Kidney (tissue), 14 donors: ENCODE data around the gene EPAS1. TPM values are rescaled to one million over a fixed set of nuclear protein-coding genes. Genes with fewer than 3 reads are reported as not detected.

Source experiments
- DNase-seq, 5 donors: peaks; one replicate each; pipeline ENCODE4 v3.0.0-alpha.2; 2013 to 2020
- FAIRE-seq: peaks from 2 replicates; lab custom pipeline; 2012; peaks lifted over from hg19 to GRCh38; lab: Jason Lieb, UNC
- H3K27ac ChIP-seq, 2 donors: one replicate each; pipeline ENCODE4 v1.7.0; 2013; ENCODE audit warnings: low read depth in 2 of 2, low read length in 2 of 2, inconsistent platforms in 1 of 2
- H3K27me3 ChIP-seq: one replicate; pipeline ENCODE4 v1.7.1; 2013; ENCODE audit warnings: low read length, inconsistent platforms; ENCODE audit not compliant: control insufficient read depth, insufficient read depth
- H3K36me3 ChIP-seq, 3 donors: one replicate each; pipeline versions ENCODE4 v1.7.0 to v1.7.1; 2013; ENCODE audit warnings: low read length in 3 of 3, control low read depth in 1 of 3, inconsistent platforms in 1 of 3; ENCODE audit not compliant: insufficient read depth in 3 of 3, control insufficient read depth in 2 of 3
- H3K4me1 ChIP-seq, 3 donors: one replicate each; pipeline versions ENCODE4 v1.7.0 to v1.7.1; 2013; ENCODE audit warnings: low read length in 3 of 3, inconsistent platforms in 1 of 3, low read depth in 1 of 3; ENCODE audit not compliant: control insufficient read depth in 2 of 3, insufficient read depth in 2 of 3
- H3K4me3 ChIP-seq, 3 donors: one replicate each; pipeline versions ENCODE4 v1.7.0 to v1.8.1; 2013; ENCODE audit warnings: low read length in 3 of 3, control low read depth in 1 of 3, inconsistent platforms in 1 of 3
- H3K9ac ChIP-seq, 3 donors: one replicate each; pipeline versions ENCODE4 v1.7.0 to v1.7.1; 2013; ENCODE audit warnings: low read length in 3 of 3, control low read depth in 1 of 3, inconsistent platforms in 1 of 3
- H3K9me3 ChIP-seq, 3 donors: one replicate each; pipeline versions ENCODE4 v1.7.0 to v1.7.1; 2013; ENCODE audit warnings: low read length in 3 of 3, control low read depth in 1 of 3, inconsistent platforms in 1 of 3; ENCODE audit not compliant: control insufficient read depth in 2 of 3, insufficient read depth in 1 of 3
- CTCF ChIP-seq: IDR thresholded peaks from 3 replicates; pipeline ENCODE4 v1.5.1; 2012; ENCODE audit warnings: mild to moderate bottlenecking, moderate library complexity, borderline replicate concordance; ENCODE audit not compliant: insufficient read depth; ENCODE audit errors: extremely low read depth
- intact Hi-C: fragments of 100-400 bp; cut with DNase I; formaldehyde crosslinking; loops from one replicate; pipeline ENCODE4 v1.11.1; 2022
- polyA plus RNA-seq: library from polyadenylated mRNA; stranded (reverse); fragments of 350-450 nt; fragmentation: Illumina TruSeq; extraction: RNeasy Lipid Tissue Mini Kit (QIAGEN cat#74804); gene quantifications from one replicate; pipeline ENCODE4 v1.2.3, GENCODE V29; 2014; ENCODE audit warnings: low read depth, low replicate concordance; ENCODE audit not compliant: insufficient read depth
- total RNA-seq: library from RNA; stranded (reverse); fragmentation: NEBNext Ultra II Directional; extraction: Animal tissue kit (Norgen Biotek cat#: 25700); gene quantifications from one replicate; pipeline ENCODE4 v1.2.1, GENCODE V29; 2021
- donor health status: control.
- donor health status: control.
- donor health status: control.
- donor health status: control.
- donor health status: control.
- donor health status: DM: yes; HTN: yes; CAD: no.
- donor health status: Normal renal cell carcinoma (clear cell type).

Gene EPAS1
- total and polyA plus RNA-seq, 2 donors from 2014 or later, result 142 to 398 TPM

GRCh38 chr2:46347648-46348280, 50.6 kb downstream of the EPAS1 start:
- intact Hi-C loops, result no loop called here
- Histone ChIP-seq H3K9me3 (no peaks in the 10 kb centered on the region), H3K36me3 (peaks cover 0 to 34% (median 11%) of the 10 kb centered on the region in 3 donors), H3K27me3 (no peaks in the 10 kb centered on the region), H3K9ac (no peak overlapping the region), H3K4me3 (no peak overlapping the region), H3K4me1 (peaks cover 0 to 50% (median 48%) of the 10 kb centered on the region in 3 donors), H3K27ac (peak overlapping the region; percentile 7 to 26)
- TF ChIP-seq CTCF, result no peak
- DNase-seq (no peak), FAIRE-seq (no peak)

GRCh38 chr2:46349115-46349547, 51.9 kb downstream of the EPAS1 start:
- intact Hi-C loops, result no loop called here
- TF ChIP-seq CTCF, result no peak

GRCh38 chr2:46350029-46350689, 53.0 kb downstream of the EPAS1 start:
- FAIRE-seq (no peak), DNase-seq (no peak)
- Histone ChIP-seq H3K4me1 (peaks cover 0 to 45% (median 40%) of the 10 kb centered on the region in 3 donors), H3K27ac (peak overlapping the region in 1 of 2 donors; percentile 21), H3K4me3 (no peak overlapping the region), H3K27me3 (no peaks in the 10 kb centered on the region), H3K36me3 (peaks cover 0 to 50% (median 11%) of the 10 kb centered on the region in 3 donors), H3K9ac (no peak overlapping the region), H3K9me3 (no peaks in the 10 kb centered on the region)
- intact Hi-C loops, result no loop called here
- TF ChIP-seq CTCF, result no peak

More at GRCh38 chr2:46349115-46349547, 51.9 kb downstream of the EPAS1 start:
- H3K4me3 ChIP-seq, result no peak overlapping the region
- FAIRE-seq (no peak), DNase-seq (no peak)
- no peaks in the 10 kb centered on the region for H3K9me3 ChIP-seq
- no peaks in the 10 kb centered on the region for H3K27me3 ChIP-seq
- H3K9ac ChIP-seq, result no peak overlapping the region
- no peak overlapping the region for H3K27ac ChIP-seq
- H3K36me3 ChIP-seq, result peaks cover 0 to 39% (median 11%) of the 10 kb centered on the region in 3 donors
- peaks cover 0 to 45% (median 45%) of the 10 kb centered on the region in 3 donors for H3K4me1 ChIP-seq
